Peyer's patch (tissue), 4 donors: ENCODE data around the gene KYAT1. TPM values are rescaled to one million over a fixed set of nuclear protein-coding genes. Genes with fewer than 3 reads are reported as not detected.

Experiments
- DNase-seq, 3 donors: peaks; one replicate each; pipeline ENCODE4 v3.0.0-alpha.2; 2017 to 2019
- H3K27ac ChIP-seq, 4 donors: fragments of 200-600 bp; sonication (generic); one replicate each; pipeline ENCODE4 v1.5.1; 2016 to 2019
- H3K27me3 ChIP-seq, 2 donors: fragments of 200-600 bp; sonication (generic); one replicate each; pipeline ENCODE4 v1.5.1; 2019
- H3K36me3 ChIP-seq, 3 donors: fragments of 200-600 bp; sonication (generic); one replicate each; pipeline ENCODE4 v1.5.1; 2016 to 2019
- H3K4me1 ChIP-seq, 4 donors: fragments of 200-600 bp; sonication (generic); one replicate each; pipeline ENCODE4 v1.5.1; 2016 to 2019
- H3K4me3 ChIP-seq, 4 donors: fragments of 200-600 bp; sonication (generic); 1 replicate in 3 of 4; 2 replicates in 1 of 4; pipeline ENCODE4 v1.5.1; 2016 to 2019; ENCODE audit warnings: mild to moderate bottlenecking in 1 of 4
- H3K9me3 ChIP-seq, 4 donors: fragments of 200-600 bp; sonication (generic); one replicate each; pipeline ENCODE4 v1.5.1; 2016 to 2019; ENCODE audit warnings: mild to moderate bottlenecking in 1 of 4
- POLR2A ChIP-seq, 2 donors: fragments of 450-650 bp; IDR thresholded peaks; one replicate each; pipeline ENCODE4 v1.5.1; 2017; ENCODE audit warnings: antibody characterized with exemption in 2 of 2, mild to moderate bottlenecking in 2 of 2, moderate library complexity in 2 of 2
- total RNA-seq, 4 donors: library from RNA; depleted of rRNA; stranded (reverse); fragments of >200 nt; gene quantifications; one replicate each; pipeline ENCODE4 v1.1.0, GENCODE V29; 2016
- TF ChIP-seq, protein P1 (sequence below), 6 experiments: fragments of 450-650 bp in 4 of 6; fragments of 200-600 bp in 2 of 6; sonication (generic) in 1 of 6; IDR thresholded peaks; one replicate each; pipeline ENCODE4 v1.5.1; 2017 to 2019; ENCODE audit warnings: antibody characterized with exemption in 6 of 6, mild to moderate bottlenecking in 3 of 6, moderate library complexity in 1 of 6

The KYAT1 gene
- total RNA-seq, 4 donors from 2014 or later = 4.6 to 14.9 (median 8.7) TPM

DNA sequence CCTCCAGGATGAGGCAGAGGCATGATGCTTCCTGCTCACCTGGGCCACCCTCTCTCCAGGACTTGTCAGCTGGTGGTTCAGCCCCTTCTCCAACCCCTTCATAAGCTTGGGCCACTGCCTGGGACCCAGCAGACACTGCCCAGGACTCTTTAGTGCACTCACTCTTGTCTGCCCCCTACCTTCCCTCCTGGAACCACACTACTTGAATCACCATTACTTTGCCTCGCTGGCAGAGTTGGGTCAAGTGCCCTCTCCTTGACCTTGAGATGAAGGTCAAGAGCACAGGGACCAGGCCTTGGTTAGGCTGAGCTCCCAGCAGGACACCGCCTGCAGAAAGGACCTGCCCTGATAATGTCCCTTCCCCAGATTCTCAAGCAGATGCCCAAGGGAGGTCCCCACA lies 71.9 kb downstream of the KYAT1 start:
- no peak for DNase-seq

DNA sequence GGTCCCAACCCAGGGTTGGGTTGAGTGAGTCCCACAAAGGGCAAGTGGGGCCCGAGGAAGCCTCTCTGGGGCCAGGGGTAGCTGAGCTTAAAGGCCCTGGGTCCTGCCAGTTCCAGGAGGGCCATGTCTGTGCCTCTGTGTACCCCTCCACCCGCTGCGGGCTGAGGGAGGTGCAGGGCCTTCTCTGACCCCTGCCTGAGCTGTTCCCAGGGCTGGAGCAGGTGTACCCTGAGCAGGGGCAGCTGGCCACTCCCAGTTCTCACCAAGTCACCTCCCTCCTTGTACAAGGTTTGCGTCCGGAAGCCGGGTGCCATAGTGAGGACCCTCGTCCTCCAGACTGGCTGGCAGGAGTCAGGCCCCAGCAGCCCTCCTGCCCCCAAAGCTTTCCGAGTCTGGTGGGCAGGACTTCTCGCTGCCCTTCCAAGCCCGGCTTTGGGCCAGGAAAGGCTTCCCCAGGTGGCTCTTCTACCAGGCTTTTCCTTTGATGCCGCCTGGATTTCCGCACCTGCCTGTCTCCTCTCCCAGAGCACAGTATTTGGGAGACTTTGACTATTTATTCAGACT lies 72.6 kb downstream of the KYAT1 start:
- H3K4me1 ChIP-seq = no peaks in the 10 kb centered on the region
- H3K36me3 ChIP-seq = peaks cover 0 to 38% (median 0%) of the 10 kb centered on the region in 3 donors
- DNase-seq = no peak
- H3K9me3 ChIP-seq = no peaks in the 10 kb centered on the region
- H3K27me3 ChIP-seq = no peaks in the 10 kb centered on the region
- TF ChIP-seq, protein P1, sequence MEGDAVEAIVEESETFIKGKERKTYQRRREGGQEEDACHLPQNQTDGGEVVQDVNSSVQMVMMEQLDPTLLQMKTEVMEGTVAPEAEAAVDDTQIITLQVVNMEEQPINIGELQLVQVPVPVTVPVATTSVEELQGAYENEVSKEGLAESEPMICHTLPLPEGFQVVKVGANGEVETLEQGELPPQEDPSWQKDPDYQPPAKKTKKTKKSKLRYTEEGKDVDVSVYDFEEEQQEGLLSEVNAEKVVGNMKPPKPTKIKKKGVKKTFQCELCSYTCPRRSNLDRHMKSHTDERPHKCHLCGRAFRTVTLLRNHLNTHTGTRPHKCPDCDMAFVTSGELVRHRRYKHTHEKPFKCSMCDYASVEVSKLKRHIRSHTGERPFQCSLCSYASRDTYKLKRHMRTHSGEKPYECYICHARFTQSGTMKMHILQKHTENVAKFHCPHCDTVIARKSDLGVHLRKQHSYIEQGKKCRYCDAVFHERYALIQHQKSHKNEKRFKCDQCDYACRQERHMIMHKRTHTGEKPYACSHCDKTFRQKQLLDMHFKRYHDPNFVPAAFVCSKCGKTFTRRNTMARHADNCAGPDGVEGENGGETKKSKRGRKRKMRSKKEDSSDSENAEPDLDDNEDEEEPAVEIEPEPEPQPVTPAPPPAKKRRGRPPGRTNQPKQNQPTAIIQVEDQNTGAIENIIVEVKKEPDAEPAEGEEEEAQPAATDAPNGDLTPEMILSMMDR (IDR thresholded peaks at IDR 0.05) = no peak
- no peak for TF ChIP-seq POLR2A (IDR thresholded peaks at IDR 0.05)
- no peak overlapping the region for H3K4me3 ChIP-seq
- no peak overlapping the region for H3K27ac ChIP-seq

More for the DNA sequence above, 71.9 kb downstream of the KYAT1 start:
- no peak overlapping the region for H3K27ac ChIP-seq
- no peaks in the 10 kb centered on the region for H3K9me3 ChIP-seq
- H3K27me3 ChIP-seq = no peaks in the 10 kb centered on the region
- TF ChIP-seq POLR2A (IDR thresholded peaks at IDR 0.05) = no peak
- TF ChIP-seq, protein P1 (IDR thresholded peaks at IDR 0.05) = no peak
- peaks cover 0 to 33% (median 0%) of the 10 kb centered on the region in 3 donors for H3K36me3 ChIP-seq
- no peaks in the 10 kb centered on the region for H3K4me1 ChIP-seq
- H3K4me3 ChIP-seq = no peak overlapping the region

DNA sequence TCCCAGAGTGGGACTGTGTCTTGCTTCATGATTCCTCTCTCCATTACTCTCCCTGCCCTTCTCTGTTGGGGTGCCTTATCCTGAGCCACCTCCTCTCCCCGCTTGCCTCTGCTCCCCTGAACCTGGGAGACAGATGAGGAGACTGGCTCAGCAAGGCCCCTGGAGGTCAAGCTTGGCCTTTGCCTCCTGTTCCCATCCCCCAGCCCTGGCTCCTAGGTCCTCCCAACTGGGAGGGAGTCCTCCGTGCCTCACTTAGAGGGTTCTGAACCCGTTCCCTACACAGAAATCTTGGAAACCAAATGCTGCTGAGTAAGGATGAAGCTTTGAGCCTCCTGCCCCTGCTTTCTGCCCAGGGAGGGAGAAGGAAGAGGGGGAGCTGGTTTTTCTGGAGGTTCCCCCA lies 73.2 kb downstream of the KYAT1 start:
- Histone ChIP-seq H3K4me1 (no peaks in the 10 kb centered on the region), H3K36me3 (peaks cover 0 to 44% (median 0%) of the 10 kb centered on the region in 3 donors), H3K4me3 (no peak overlapping the region), H3K27me3 (no peaks in the 10 kb centered on the region), H3K9me3 (no peaks in the 10 kb centered on the region), H3K27ac (no peak overlapping the region)
- no peak for DNase-seq
- TF ChIP-seq, protein P1 (IDR thresholded peaks at IDR 0.05) = no peak
- TF ChIP-seq POLR2A (IDR thresholded peaks at IDR 0.05) = no peak

DNA sequence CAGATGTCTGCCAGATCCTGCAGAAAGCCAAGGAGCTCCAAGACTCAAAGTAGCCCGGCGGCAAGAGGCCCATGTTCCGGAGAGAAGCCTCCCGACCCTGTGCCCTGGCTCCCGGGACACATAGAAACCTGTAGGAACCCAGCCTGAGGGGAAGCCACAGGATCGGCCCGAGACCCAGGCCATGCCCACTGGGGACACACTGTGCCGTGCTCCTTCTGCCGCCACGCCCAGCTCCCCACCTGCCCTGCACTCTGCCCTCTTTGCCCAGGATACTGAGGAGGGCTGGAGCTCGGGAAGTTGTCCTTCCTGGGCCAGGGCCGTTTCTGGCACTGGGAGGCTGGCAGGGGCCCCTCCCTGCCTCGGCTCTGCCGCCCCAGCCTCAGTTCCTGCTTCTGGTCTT lies 73.9 kb downstream of the KYAT1 start:
- Histone ChIP-seq H3K4me3 (no peak overlapping the region), H3K27me3 (no peaks in the 10 kb centered on the region), H3K9me3 (no peaks in the 10 kb centered on the region), H3K27ac (no peak overlapping the region), H3K36me3 (peaks cover 0 to 51% (median 0%) of the 10 kb centered on the region in 3 donors), H3K4me1 (no peaks in the 10 kb centered on the region)
- TF ChIP-seq, protein P1 (IDR thresholded peaks at IDR 0.05) = no peak
- TF ChIP-seq POLR2A (IDR thresholded peaks at IDR 0.05) = no peak
- no peak for DNase-seq

DNA sequence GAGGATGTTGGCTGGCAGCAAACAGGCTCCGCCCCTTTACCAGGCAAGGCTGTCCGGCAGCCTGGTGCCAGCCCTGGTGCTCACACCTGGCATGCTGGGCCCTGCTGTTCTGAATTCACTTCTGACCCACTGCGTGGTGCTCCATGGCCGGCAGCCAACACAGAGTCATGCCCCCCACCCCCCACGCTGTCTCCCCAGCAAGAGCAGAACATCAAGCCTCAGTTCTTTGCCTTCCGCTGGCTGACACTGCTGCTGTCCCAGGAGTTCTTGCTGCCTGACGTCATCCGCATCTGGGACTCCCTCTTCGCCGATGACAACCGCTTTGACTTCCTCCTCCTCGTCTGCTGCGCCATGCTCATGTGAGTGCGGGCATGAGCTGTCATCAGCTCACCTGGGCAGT lies 76.1 kb downstream of the KYAT1 start:
- Histone ChIP-seq H3K27me3 (no peaks in the 10 kb centered on the region), H3K27ac (no peak overlapping the region), H3K9me3 (no peaks in the 10 kb centered on the region), H3K4me1 (no peaks in the 10 kb centered on the region), H3K4me3 (no peak overlapping the region), H3K36me3 (peaks cover 0 to 72% (median 0%) of the 10 kb centered on the region in 3 donors)
- DNase-seq = no peak
- TF ChIP-seq POLR2A (IDR thresholded peaks at IDR 0.05) = no peak
- TF ChIP-seq, protein P1 (IDR thresholded peaks at IDR 0.05) = no peak

DNA sequence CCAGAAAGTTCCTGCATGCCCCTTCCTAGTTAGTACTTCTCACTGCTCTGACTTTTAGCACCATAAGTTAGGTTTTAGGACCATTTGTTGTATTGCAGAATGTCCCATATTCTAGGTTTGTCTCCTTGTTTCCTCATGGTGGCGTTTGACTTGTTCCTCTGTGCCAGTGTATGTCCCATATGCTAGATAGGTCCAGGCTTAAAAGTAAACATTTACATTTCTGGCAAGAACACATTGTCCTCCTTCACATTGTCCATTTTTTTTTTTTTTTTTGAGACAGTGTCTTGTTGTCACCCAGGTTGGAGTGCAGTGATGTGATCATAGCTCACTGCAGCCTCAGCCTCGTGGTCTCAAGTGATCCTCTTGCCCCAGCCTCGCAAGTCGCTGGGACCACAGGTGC lies 79.3 kb downstream of the KYAT1 start:
- Histone ChIP-seq H3K4me3 (no peak overlapping the region), H3K4me1 (no peaks in the 10 kb centered on the region), H3K36me3 (peaks cover 0 to 95% (median 0%) of the 10 kb centered on the region in 3 donors), H3K27me3 (no peaks in the 10 kb centered on the region), H3K27ac (no peak overlapping the region), H3K9me3 (no peaks in the 10 kb centered on the region)
- no peak for TF ChIP-seq POLR2A (IDR thresholded peaks at IDR 0.05)
- TF ChIP-seq, protein P1 (IDR thresholded peaks at IDR 0.05) = no peak
- no peak for DNase-seq
